NCI-H524 (cell line): ENCODE measurements around the gene POU2AF1.

Experiments
- DNase-seq, 2 experiments: peaks; one replicate each; lab custom pipeline; 2025; lab: John Stamatoyannopoulos, UW

POU2AF1 gene

GRCh38 chr11:111310723-111311122 lies 68.4 kb downstream of the POU2AF1 start:
- peak in 1 of 2 experiments; percentile 4 for DNase-seq

- DNase-seq, result peak; percentile 56 to 85
Observed at GRCh38 chr11:111310088-111310487, 69.0 kb downstream of the POU2AF1 start.

GRCh38 chr11:111309215-111309915 lies 69.7 kb downstream of the POU2AF1 start:
- DNase-seq, result peak; percentile 57 to 83

DNA sequence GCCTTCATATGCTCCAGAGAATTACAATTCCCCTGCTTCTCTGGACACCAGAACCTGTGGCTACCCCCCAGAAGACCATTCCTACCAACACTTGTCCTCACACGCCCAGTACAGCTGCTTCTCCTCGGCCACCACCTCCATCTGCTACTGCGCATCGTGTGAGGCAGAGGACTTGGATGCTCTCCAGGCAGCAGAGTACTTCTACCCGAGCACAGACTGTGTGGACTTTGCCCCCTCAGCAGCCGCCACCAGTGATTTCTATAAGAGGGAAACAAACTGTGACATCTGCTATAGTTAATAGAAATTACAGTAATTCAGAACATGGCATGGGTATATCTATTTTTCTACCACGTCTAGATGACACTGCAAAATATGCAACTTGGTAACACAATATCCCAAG lies 70.9 kb downstream of the POU2AF1 start:
- DNase-seq, result peak; percentile 84 to 95

DNA sequence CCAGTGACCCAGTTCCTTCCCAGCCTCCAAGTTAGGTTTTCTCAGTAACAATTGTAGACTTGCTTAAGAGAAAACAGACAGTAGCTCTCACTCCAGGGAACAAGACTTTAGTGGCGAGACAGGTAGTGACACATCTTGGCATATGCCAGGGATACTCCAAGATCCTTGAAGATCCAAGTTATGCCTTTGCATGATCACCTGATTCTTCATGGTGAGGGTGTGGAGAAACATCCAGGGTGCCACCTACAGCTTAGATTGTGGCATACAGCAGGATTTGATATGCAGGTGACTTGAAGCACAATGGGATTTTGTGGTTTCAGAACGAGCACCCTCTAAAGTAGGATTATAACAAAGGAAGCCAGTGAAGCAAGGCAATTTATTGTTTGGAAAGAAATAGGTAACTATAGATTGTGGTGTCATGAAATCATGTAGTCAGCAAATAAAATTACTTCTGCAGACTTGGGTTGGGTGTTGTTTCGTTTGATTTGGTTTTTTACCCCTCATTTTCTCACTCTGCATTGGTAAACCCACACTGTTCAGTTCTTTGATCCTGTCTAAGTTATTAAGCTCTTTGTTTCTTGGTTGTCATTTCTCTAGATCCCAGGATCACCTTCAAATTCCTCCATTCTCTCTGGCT lies 71.5 kb downstream of the POU2AF1 start:
- peak; percentile 20 to 65 for DNase-seq

- DNase-seq, result no peak
Observed at GRCh38 chr11:111306321-111306720, 72.8 kb downstream of the POU2AF1 start.

- no peak for DNase-seq
Observed at GRCh38 chr11:111305876-111306275, 73.2 kb downstream of the POU2AF1 start.

DNA sequence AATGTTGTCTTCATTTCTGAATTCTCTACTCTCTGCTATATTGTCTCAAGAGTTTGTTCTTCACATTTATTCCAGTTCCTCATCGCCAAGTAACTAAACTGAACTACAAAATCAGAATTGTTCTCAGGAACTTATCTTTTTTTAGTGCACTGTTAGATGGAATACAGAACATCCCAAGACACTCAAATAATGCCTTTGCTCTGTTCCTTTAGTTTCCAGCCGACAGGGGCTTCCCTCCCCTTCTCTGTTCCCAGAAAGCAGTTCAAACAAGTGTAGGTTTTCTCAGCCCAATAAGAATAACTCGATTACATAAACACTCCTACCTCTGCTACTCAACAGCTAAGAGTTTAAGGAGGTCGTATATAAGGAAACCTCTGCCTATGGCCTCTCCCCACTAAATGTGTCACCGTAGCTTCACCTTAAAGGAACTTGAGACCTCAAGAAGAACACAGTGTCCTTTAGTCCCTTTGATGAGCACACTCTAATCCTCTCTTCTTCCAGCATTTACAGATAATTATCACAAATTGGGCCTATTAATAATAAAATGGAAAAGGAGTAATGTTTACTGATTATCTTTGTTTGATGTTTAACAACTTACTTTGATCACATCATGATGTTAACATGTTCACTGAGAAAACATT lies 73.8 kb downstream of the POU2AF1 start:
- no peak for DNase-seq

DNA sequence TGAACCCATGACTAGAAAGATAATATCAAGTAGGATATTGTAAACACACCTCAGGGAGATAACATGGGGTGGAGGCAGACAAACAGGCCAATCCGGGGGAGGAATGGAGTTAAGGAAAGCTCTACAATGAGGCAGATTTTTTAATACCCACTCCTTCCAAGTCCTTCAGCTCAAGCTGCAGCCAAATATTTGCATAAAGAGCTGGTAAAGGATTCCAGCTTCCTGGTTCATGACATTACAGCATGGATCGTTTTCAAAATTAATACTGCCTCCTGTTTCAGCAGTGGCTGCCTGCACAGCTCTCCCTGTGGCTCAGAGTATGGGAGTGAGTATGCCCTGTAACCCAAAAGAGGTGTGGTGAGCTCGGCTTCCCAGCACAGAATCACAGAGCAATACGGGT lies 75.6 kb downstream of the POU2AF1 start:
- peak; percentile 69 to 87 for DNase-seq

- peak; percentile 18 to 72 for DNase-seq
Observed at GRCh38 chr11:111302298-111302697, 76.8 kb downstream of the POU2AF1 start.
